GM23338 (cell line): ENCODE data around the gene ARID1B. TPM values are rescaled to one million over a fixed set of nuclear protein-coding genes. Genes with fewer than 3 reads are reported as not detected.

ENCODE experiments used
- ATAC-seq: fragments of 200-7000 bp; cut with Tn5 transposase; 3 replicates; pipeline ENCODE4 v1.9.1; 2020
- DNase-seq: peaks from one replicate; pipeline ENCODE4 v3.0.0-alpha.2; 2015; ENCODE audit warnings: low spot score
- H2AFZ ChIP-seq: fragments of 200-600 bp; sonication (generic); 2 replicates; pipeline ENCODE4 v1.8.0; 2016; ENCODE audit warnings: antibody characterized with exemption, mild to moderate bottlenecking, moderate library complexity
- H3F3A ChIP-seq: fragments of 200-600 bp; sonication (generic); replicated peaks from 2 replicates; pipeline ENCODE4 v1.8.0; 2017; ENCODE audit warnings: antibody characterized with exemption, mixed run types, low read depth
- H3K27ac ChIP-seq: fragments of 200-600 bp; sonication (generic); 2 replicates; pipeline ENCODE4 v1.6.1; 2016; ENCODE audit warnings: low read depth
- H3K27me3 ChIP-seq: fragments of 200-600 bp; sonication (generic); 2 replicates; pipeline ENCODE4 v1.8.0; 2016; ENCODE audit warnings: mild to moderate bottlenecking, mixed run types, moderate library complexity; ENCODE audit not compliant: insufficient read depth
- H3K36me3 ChIP-seq: fragments of 200-600 bp; sonication (generic); 2 replicates; pipeline ENCODE4 v1.8.0; 2016; ENCODE audit warnings: mild to moderate bottlenecking; ENCODE audit not compliant: insufficient read depth
- H3K4me1 ChIP-seq: fragments of 200-600 bp; sonication (generic); 2 replicates; pipeline ENCODE4 v1.8.0; 2016; ENCODE audit warnings: mild to moderate bottlenecking, moderate library complexity; ENCODE audit not compliant: insufficient read depth
- H3K4me2 ChIP-seq: fragments of 200-600 bp; sonication (generic); 2 replicates; pipeline ENCODE4 v1.7.1; 2017; ENCODE audit warnings: mixed run types
- H3K4me3 ChIP-seq: fragments of 200-600 bp; sonication (generic); 2 replicates; pipeline ENCODE4 v1.6.1; 2016; ENCODE audit warnings: mixed run types
- H3K79me2 ChIP-seq: fragments of 200-600 bp; sonication (generic); replicated peaks from 2 replicates; pipeline ENCODE4 v1.8.0; 2017; ENCODE audit warnings: mild to moderate bottlenecking; ENCODE audit not compliant: insufficient read depth
- H3K9me2 ChIP-seq: fragments of 200-600 bp; sonication (generic); 2 replicates; pipeline ENCODE4 v1.8.0; 2017; ENCODE audit not compliant: insufficient read depth
- H4K20me1 ChIP-seq: fragments of 200-600 bp; sonication (generic); replicated peaks from 2 replicates; pipeline ENCODE4 v1.8.0; 2017; ENCODE audit warnings: mild to moderate bottlenecking; ENCODE audit not compliant: insufficient read depth
- H3K27ac Mint-ChIP-seq: 2 replicates; pipeline ENCODE4 v1.8.0; 2020; ENCODE audit warnings: inconsistent platforms, mild to moderate bottlenecking, moderate library complexity, mixed read lengths
- H3K27me3 Mint-ChIP-seq: 3 replicates; pipeline ENCODE4 v1.8.0; 2022; ENCODE audit warnings: low read depth, mild to moderate bottlenecking, moderate library complexity, mixed read lengths, inconsistent platforms; ENCODE audit not compliant: insufficient read depth, poor library complexity
- H3K36me3 Mint-ChIP-seq: 3 replicates; pipeline ENCODE4 v1.8.0; 2021; ENCODE audit warnings: low read depth, mild to moderate bottlenecking, inconsistent platforms, moderate library complexity, mixed read lengths
- H3K4me1 Mint-ChIP-seq: 3 replicates; pipeline ENCODE4 v1.8.0; 2020; ENCODE audit warnings: mild to moderate bottlenecking, inconsistent platforms, mixed read lengths
- H3K4me3 Mint-ChIP-seq: 3 replicates; pipeline ENCODE4 v1.8.0; 2021; ENCODE audit warnings: moderate library complexity, mild to moderate bottlenecking, inconsistent platforms, mixed read lengths
- H3K9me3 Mint-ChIP-seq: 3 replicates; pipeline ENCODE4 v1.8.0; 2020; ENCODE audit warnings: moderate library complexity, mild to moderate bottlenecking, inconsistent platforms, mixed read lengths
- CREB1 ChIP-seq: fragments of 250-450 bp; sonication (Bioruptor Pico); IDR thresholded peaks from 2 replicates; pipeline ENCODE4 v1.5.0; 2020; ENCODE audit warnings: low read depth, mild to moderate bottlenecking, moderate library complexity
- CTCF ChIP-seq, 2 experiments: fragments of 200-600 bp in 1 of 2; sonication (generic) in 1 of 2; conservative IDR thresholded peaks; 2 replicates each; pipeline versions ENCODE4 v1.5.1 to v1.6.1; 2016 to 2017; ENCODE audit warnings: antibody characterized with exemption in 2 of 2, low read depth in 2 of 2, mild to moderate bottlenecking in 2 of 2, moderate library complexity in 1 of 2
- ETS1 ChIP-seq: IDR thresholded peaks from 2 replicates; pipeline ENCODE4 v1.6.1; 2016; ENCODE audit warnings: antibody characterized with exemption
- EZH2 ChIP-seq: fragments of 200-600 bp; sonication (generic); IDR thresholded peaks from one replicate; pipeline ENCODE4 v1.8.0; 2017; ENCODE audit warnings: antibody characterized with exemption, mild to moderate bottlenecking, low read depth; ENCODE audit not compliant: unreplicated experiment
- EZH2phosphoT487 ChIP-seq: fragments of 200-600 bp; sonication (generic); IDR thresholded peaks from one replicate; pipeline ENCODE4 v1.8.1; 2018; ENCODE audit warnings: antibody characterized with exemption; ENCODE audit not compliant: unreplicated experiment
- JUNB ChIP-seq: IDR thresholded peaks from one replicate; pipeline ENCODE4 v1.6.1; 2016; ENCODE audit warnings: antibody characterized with exemption; ENCODE audit not compliant: unreplicated experiment
- POLR2AphosphoS5 ChIP-seq: IDR thresholded peaks from 2 replicates; pipeline ENCODE4 v1.6.1; 2016; ENCODE audit warnings: antibody characterized with exemption, low read depth
- STAT1 ChIP-seq: IDR thresholded peaks from one replicate; pipeline ENCODE4 v1.6.1; 2016; ENCODE audit warnings: antibody characterized with exemption; ENCODE audit not compliant: unreplicated experiment
- ZNF114 ChIP-seq: fragments of 250-450 bp; sonication (Bioruptor Pico); IDR thresholded peaks from 2 replicates; pipeline ENCODE4 v1.5.0; 2020; ENCODE audit warnings: mild to moderate bottlenecking, moderate library complexity
- ZNF331 ChIP-seq: fragments of 250-450 bp; sonication (Bioruptor Pico); IDR thresholded peaks from 2 replicates; pipeline ENCODE4 v1.5.0; 2020; ENCODE audit warnings: low read depth, mild to moderate bottlenecking, moderate library complexity
- polyA plus RNA-seq: library from polyadenylated mRNA; unstranded; fragments of >200 nt; fragmentation: Nextera tagmentation; extraction: Ambion mirVana; gene quantifications from 2 replicates; pipeline ENCODE4 v1.2.1, GENCODE V29; 2016
- total RNA-seq: library from RNA; depleted of rRNA; stranded (reverse); fragments of >200 nt; shearing (Covaris generic); gene quantifications from 2 replicates; pipeline ENCODE4 v1.2.3, GENCODE V29; 2014

Gene ARID1B
- total and polyA plus RNA-seq, 2 experiments from 2014 or later, result 59.3 to 72.2 TPM

- H3K9me3 Mint-ChIP-seq, result no peaks in the 10 kb centered on the region; the same call in 2 of the 3 replicates
- no peak overlapping the region for H3K27ac Mint-ChIP-seq
- Histone ChIP-seq H3K4me1 (peaks cover 35% of the 10 kb centered on the region), H2AFZ (no peak overlapping the region), H4K20me1 (no peaks in the 10 kb centered on the region; the same call in 1 of the 2 replicates), H3K9me2 (no peaks in the 10 kb centered on the region), H3K36me3 (no peaks in the 10 kb centered on the region), H3K27me3 (no peaks in the 10 kb centered on the region), H3K4me3 (no peak overlapping the region), H3K4me2 (no peak overlapping the region), H3K79me2 (peaks cover 98% of the 10 kb centered on the region), H3F3A (no peaks in the 10 kb centered on the region), H3K27ac (no peak overlapping the region)
- H3K36me3 Mint-ChIP-seq, result peaks cover 4% of the 10 kb centered on the region; the same call in 1 of the 3 replicates
- TF ChIP-seq EZH2, result no peak
- peak in 1 of 2 experiments; percentile 28; a peak in 2 of 4 replicates for TF ChIP-seq CTCF (conservative IDR thresholded peaks at IDR 0.05; ENCODE audit: low read depth in 2 of 2)
- DNase-seq (no peak), ATAC-seq (peak; percentile 23; the same call in 1 of the 3 replicates)
- H3K27me3 Mint-ChIP-seq, result peaks cover under 1% of the 10 kb centered on the region
- H3K4me1 Mint-ChIP-seq, result peaks cover 39% of the 10 kb centered on the region
- no peak overlapping the region for H3K4me3 Mint-ChIP-seq
Observed at GRCh38 chr6:157012355-157012754, 235.2 kb downstream of the ARID1B start.

- Mint-ChIP-seq H3K9me3 (no peaks in the 10 kb centered on the region; the same call in 2 of the 3 replicates), H3K27me3 (no peaks in the 10 kb centered on the region), H3K36me3 (peaks cover 4% of the 10 kb centered on the region; the same call in 1 of the 3 replicates), H3K27ac (peak overlapping the region; percentile 27), H3K4me1 (peaks cover 36% of the 10 kb centered on the region), H3K4me3 (no peak overlapping the region)
- ATAC-seq (peak; percentile 65), DNase-seq (no peak)
- Histone ChIP-seq H3K4me1 (peaks cover 30% of the 10 kb centered on the region), H3K9me2 (no peaks in the 10 kb centered on the region), H3K79me2 (peaks cover 100% of the 10 kb centered on the region), H3F3A (no peaks in the 10 kb centered on the region), H3K36me3 (no peaks in the 10 kb centered on the region), H3K4me2 (no peak overlapping the region), H3K27me3 (no peaks in the 10 kb centered on the region), H3K27ac (peak overlapping the region; percentile 78; the same call in 1 of the 2 replicates), H4K20me1 (no peaks in the 10 kb centered on the region; the same call in 1 of the 2 replicates), H2AFZ (no peak overlapping the region), H3K4me3 (no peak overlapping the region)
- TF ChIP-seq CREB1 (CRISPR knock-in tag) (no peak), CTCF (conservative IDR thresholded peaks at IDR 0.05; ENCODE audit: low read depth in 2 of 2) (no peak), POLR2AphosphoS5 (no peak), ZNF114 (CRISPR knock-in tag) (no peak), EZH2phosphoT487 (no peak), STAT1 (no peak), ZNF331 (CRISPR knock-in tag) (no peak), ETS1 (no peak), EZH2 (no peak), JUNB (no peak)
Observed at GRCh38 chr6:157013649-157014304, 236.6 kb downstream of the ARID1B start.
